Retina (tissue), 1 donor: Measurements from ENCODE around the gene CDH4.
"Not testable (repeated sequence)": the region's sequence is repeated elsewhere in the genome, so short reads cannot be mapped to it uniquely, and the experiment has no call there.

Source experiments
- DNase-seq: peaks from one replicate; pipeline ENCODE4 v3.0.0-alpha.2; 2016

Gene CDH4

GRCh38 chr20:61442718-61443117 lies 190.7 kb downstream of the CDH4 start:
- no peak for DNase-seq

DNA sequence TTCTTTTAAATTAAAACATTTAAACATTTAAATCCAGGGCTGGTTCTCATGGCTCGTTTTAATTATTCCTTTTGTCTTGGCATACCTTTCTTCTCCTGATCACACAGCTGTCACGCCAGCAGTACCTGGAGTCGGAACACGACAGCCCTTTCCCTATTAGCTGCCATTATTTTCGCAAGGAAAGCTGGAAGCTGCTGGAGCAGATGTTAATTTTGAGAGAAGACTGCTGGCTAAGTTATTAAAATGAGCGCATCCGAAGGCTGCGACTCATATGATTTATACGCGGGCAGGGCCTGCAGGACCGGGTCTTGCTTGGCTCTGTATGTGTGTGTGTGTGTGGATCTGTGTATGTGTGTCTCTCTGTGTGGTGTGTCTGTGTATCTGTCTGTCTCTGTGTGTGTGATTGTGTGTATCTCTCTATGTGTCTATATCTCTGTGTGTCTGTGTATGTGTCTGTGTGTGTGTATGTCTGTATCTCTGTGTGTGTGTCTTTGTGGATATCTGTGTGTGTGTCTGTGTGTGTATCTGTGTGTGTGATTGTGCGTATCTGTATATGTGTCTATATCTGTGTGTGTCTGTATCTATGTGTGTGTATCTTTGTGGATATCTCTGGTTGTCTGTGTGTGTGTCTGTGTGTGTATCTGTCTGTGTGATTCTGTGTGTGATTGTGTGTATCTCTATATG lies 191.5 kb downstream of the CDH4 start:
- DNase-seq: no peak

DNA sequence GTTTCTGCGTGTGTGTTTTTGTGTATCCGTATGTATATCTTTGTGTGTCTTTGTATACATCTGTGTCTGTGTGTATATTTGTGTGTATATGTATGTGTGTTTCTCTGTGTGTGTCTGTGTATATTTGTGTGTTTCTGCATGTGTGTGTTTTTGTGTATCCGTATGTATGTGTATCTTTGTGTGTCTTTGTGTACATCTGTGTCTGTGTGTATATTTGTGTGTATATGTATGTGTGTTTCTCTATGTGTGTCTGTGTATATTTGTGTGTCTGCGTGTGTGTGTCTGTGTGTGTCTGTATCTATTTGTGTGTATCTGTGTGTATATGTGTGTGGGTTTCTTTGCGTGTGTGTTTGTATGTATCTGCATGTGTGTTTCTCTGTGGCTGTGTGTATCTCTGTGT lies 192.6 kb downstream of the CDH4 start:
- no peak for DNase-seq

DNA sequence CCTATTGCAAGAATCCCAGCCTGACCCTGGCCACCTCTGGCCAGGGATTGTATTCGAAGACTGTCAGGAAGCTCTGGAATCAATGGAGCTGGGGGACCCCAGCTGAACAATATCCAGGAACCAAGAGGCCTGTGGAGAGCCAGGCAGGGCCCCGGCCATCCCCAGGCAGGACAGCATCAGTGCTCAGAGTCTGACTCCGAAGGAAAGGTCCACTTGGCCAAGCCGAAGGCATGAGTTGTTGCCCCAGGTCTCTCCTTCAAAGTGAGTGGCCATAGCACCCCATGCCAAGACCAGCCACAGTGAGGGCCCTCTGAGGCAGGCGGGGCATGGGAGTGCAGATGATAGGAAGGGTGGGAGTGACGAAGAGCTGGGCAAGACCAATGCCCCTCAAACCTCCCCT lies 193.1 kb downstream of the CDH4 start:
- no peak for DNase-seq

GRCh38 chr20:61445741-61446140 lies 193.7 kb downstream of the CDH4 start:
- no peak for DNase-seq

GRCh38 chr20:61447952-61448351 lies 195.9 kb downstream of the CDH4 start:
- no peak for DNase-seq

GRCh38 chr20:61448386-61448785 lies 196.3 kb downstream of the CDH4 start:
- no peak for DNase-seq

GRCh38 chr20:61449057-61449609 lies 197.1 kb downstream of the CDH4 start:
- DNase-seq: no peak

DNA sequence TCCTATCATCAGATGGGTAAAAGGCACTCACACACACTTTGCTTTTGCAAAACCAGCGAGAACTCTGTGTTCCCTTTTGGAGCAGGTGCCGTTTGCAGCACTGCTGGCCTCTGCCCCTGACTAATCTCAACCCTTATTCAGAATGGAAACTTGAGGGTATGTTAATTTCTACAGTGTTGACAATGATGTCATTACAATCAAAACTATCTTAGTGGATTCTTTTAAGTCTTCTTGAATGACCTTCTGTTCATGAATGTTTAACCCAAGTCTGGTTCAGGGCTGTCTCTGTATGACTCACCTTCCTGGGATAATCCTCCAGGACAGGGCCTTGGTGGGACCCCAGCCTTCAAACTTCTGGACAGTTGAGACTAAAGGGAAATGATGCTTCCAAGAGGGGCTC lies 197.9 kb downstream of the CDH4 start:
- no peak for DNase-seq

GRCh38 chr20:61450549-61450948 lies 198.5 kb downstream of the CDH4 start:
- DNase-seq: no peak

DNA sequence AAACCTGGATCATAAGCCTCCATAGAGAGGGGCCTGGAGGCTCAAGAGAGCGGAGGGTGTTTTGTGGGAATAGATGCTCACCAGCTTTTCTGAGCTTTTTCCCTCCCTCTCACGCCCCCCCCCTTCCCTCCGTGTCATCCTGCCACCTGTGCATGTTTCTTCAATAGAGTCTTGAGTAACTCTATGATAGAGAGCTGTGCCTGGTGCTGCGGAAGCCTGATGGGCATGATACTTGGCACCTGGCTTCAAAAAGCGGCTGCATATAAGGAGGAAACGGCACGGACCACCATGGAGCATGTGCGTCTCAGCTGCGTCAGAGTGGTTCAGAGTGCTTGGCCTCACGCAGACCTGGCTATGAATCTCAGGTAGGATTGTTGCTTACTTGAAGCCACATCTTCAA lies 198.9 kb downstream of the CDH4 start:
- no peak for DNase-seq

DNA sequence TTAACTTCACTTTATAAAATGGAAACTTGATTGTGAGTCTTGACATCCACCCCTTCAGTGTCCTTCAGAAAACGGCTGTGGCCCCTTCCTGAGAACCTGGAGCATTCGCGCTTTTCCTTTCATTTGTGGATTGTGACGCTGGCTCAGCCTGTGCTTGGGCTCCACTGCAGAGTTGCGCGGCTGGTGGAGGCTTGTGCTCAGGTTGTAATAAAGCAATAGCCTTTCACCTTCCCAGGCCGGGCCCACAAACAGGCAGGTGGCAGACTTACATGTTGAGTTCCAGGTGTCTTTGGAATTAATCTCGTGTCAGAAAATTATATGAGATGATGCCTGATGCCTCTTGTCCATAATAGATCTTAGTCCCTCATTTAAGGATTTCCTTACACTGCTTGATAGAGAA lies 199.9 kb downstream of the CDH4 start:
- DNase-seq: no peak

- no peak for DNase-seq
Observed at GRCh38 chr20:61453219-61453618, 201.2 kb downstream of the CDH4 start.

DNA sequence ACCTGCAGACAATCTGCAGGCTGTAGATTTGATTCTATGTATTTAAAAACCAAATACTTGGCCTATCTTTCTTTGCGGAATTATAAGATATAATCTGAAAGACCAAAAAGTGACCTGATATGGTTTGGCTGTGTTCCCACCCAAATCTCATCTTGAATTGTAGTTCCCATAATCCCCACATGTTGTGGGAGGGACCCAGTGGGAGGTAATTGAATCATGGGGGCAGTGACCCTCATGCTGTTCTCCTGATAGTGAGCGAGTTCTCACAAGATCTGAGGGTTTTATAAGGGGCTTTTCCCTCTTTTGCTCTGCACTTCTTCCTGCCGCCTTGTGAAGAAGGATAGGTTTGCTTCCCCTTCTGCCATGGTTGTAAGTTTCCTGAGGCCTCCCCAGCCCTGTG lies 201.6 kb downstream of the CDH4 start:
- DNase-seq: not testable (repeated sequence)

DNA sequence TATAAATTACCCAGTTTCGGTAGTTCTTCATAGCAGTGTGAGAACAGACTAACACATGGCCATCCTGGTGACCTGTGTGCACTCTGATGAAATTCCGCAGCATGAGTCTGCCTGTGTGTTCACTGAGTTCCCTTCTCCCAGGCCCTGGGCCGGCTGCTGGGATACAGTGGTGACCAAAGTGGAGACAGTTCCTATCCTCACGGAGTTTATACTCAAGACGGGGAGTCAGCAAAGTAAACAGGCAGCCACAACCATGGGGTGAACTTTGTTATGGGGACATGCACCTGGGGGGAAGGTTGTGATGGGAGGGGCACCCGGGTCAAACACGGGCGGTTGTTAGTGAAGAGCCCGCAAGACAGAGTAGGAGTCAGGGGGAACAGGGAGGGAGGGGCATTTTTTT lies 202.0 kb downstream of the CDH4 start:
- DNase-seq: no peak

GRCh38 chr20:61455508-61456215 lies 203.6 kb downstream of the CDH4 start:
- DNase-seq: no peak

DNA sequence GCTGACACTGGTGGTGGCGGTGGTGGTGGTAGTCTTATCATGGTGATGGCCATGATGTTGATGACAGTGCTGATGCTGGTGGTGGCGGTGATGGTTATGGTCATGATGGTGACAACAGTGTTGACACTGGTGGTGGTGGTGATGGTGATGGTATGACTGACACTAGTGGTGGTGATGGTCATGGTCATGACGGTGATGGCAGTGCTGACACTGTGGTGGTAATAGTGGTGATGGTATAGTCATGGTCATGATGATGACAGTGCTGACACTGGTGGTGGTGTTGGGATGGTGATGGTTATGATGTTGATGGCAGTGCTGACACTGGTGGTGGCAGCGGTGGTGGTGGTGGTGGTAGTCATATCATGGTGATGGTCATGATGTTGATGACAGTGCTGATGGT lies 205.7 kb downstream of the CDH4 start:
- no peak for DNase-seq

GRCh38 chr20:61458146-61458746 lies 206.2 kb downstream of the CDH4 start:
- no peak for DNase-seq

DNA sequence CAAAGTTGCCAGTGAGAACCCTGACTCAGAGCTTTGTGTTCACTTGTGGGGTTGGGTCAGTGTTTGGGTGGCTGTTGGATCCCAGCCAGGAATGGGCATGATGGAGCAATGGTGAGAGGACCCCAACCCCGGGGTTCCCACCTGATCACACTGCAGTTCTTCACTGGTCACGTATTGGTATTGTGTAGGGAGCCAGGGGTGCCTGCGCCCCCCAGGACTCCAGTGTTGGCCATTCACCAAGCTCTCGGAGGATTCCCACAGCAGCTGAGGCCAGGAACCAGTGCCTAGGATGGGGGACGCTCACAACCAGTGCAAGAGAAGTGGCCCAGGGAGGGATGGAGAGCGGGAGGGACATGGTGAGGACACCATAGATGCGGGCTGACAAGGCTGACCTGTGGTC lies 207.2 kb downstream of the CDH4 start:
- no peak for DNase-seq

GRCh38 chr20:61459705-61460104 lies 207.6 kb downstream of the CDH4 start:
- no peak for DNase-seq

GRCh38 chr20:61460261-61461052 lies 208.4 kb downstream of the CDH4 start:
- DNase-seq: peak; percentile 59

DNA sequence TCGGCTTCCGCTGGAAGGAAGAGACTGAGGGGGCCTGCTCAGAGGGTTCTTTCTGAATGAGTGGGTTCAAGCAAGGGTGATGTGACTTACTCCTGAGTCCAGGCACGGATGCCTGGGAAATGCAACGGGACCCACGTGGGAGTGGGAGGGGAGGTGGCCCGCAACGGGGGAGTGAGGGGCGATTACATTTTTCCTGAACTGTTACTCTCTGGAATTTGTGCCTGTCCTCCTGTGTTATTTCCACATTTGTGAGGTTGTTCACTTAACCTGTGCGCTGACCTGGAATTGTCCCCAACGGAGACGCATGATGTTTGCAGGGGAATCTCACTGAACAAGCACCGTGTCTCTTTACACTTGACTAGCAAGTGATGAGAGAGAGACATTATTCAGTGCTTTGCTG lies 209.4 kb downstream of the CDH4 start:
- DNase-seq: peak; percentile 82
